ENCODE measurements around the gene USP49. TPM values are rescaled to one million over a fixed set of nuclear protein-coding genes. Genes with fewer than 3 reads are reported as not detected.
A peak's percentile ranks its signal among the peaks of the same experiment; 100 is the strongest.

The USP49 gene
- total and polyA plus RNA-seq, 2 of the 13 experiments (the other 11 are each of a cell fraction or from before 2014, with no cell fraction given): 2.9 to 4.3 TPM

GRCh38 chr6:41846666-41847237 lies 48.4 kb downstream of the USP49 start (continued):
- TF ChIP-seq, protein P1, sequence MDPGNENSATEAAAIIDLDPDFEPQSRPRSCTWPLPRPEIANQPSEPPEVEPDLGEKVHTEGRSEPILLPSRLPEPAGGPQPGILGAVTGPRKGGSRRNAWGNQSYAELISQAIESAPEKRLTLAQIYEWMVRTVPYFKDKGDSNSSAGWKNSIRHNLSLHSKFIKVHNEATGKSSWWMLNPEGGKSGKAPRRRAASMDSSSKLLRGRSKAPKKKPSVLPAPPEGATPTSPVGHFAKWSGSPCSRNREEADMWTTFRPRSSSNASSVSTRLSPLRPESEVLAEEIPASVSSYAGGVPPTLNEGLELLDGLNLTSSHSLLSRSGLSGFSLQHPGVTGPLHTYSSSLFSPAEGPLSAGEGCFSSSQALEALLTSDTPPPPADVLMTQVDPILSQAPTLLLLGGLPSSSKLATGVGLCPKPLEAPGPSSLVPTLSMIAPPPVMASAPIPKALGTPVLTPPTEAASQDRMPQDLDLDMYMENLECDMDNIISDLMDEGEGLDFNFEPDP (CRISPR knock-in tag; conservative IDR thresholded peaks at IDR 0.05): no peak
- TF ChIP-seq PRDM4 (CRISPR knock-in tag; IDR thresholded peaks at IDR 0.05; ENCODE audit: borderline replicate concordance) (no peak), NFKBIZ (CRISPR knock-in tag; IDR thresholded peaks at IDR 0.05) (0 out of 2 replicates have a peak, but pooled peaks have one; percentile 36), ZNF770 (CRISPR knock-in tag; IDR thresholded peaks at IDR 0.05) (no peak), EHMT2 (IDR thresholded peaks at IDR 0.05; ENCODE audit: borderline replicate concordance, low read depth, low read length) (no peak), NCOR1 (IDR thresholded peaks at IDR 0.05; ENCODE audit: borderline replicate concordance, low read length) (no peak), SP140L (CRISPR knock-in tag; IDR thresholded peaks at IDR 0.05; ENCODE audit: borderline replicate concordance) (0 out of 2 replicates have a peak, but pooled peaks have one; percentile 44), IRF2 (CRISPR knock-in tag; IDR thresholded peaks at IDR 0.05) (peak; percentile 65; the same call in 1 of the 2 replicates), ZNF292 (CRISPR knock-in tag; IDR thresholded peaks at IDR 0.05; ENCODE audit: borderline replicate concordance, low read depth) (no peak; the same call in 1 of the 2 replicates), REPIN1 (CRISPR knock-in tag; IDR thresholded peaks at IDR 0.05; ENCODE audit: borderline replicate concordance, low read depth) (0 out of 2 replicates have a peak, but pooled peaks have one; percentile 67), ZBTB8A (CRISPR knock-in tag; IDR thresholded peaks at IDR 0.05; ENCODE audit: borderline replicate concordance, low read depth) (no peak), RFXANK (CRISPR knock-in tag; IDR thresholded peaks at IDR 0.05) (no peak)
- TF ChIP-seq, protein P2, sequence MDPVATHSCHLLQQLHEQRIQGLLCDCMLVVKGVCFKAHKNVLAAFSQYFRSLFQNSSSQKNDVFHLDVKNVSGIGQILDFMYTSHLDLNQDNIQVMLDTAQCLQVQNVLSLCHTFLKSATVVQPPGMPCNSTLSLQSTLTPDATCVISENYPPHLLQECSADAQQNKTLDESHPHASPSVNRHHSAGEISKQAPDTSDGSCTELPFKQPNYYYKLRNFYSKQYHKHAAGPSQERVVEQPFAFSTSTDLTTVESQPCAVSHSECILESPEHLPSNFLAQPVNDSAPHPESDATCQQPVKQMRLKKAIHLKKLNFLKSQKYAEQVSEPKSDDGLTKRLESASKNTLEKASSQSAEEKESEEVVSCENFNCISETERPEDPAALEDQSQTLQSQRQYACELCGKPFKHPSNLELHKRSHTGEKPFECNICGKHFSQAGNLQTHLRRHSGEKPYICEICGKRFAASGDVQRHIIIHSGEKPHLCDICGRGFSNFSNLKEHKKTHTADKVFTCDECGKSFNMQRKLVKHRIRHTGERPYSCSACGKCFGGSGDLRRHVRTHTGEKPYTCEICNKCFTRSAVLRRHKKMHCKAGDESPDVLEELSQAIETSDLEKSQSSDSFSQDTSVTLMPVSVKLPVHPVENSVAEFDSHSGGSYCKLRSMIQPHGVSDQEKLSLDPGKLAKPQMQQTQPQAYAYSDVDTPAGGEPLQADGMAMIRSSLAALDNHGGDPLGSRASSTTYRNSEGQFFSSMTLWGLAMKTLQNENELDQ (CRISPR knock-in tag; IDR thresholded peaks at IDR 0.05; ENCODE audit: borderline replicate concordance): no peak
- TF ChIP-seq, protein P3, sequence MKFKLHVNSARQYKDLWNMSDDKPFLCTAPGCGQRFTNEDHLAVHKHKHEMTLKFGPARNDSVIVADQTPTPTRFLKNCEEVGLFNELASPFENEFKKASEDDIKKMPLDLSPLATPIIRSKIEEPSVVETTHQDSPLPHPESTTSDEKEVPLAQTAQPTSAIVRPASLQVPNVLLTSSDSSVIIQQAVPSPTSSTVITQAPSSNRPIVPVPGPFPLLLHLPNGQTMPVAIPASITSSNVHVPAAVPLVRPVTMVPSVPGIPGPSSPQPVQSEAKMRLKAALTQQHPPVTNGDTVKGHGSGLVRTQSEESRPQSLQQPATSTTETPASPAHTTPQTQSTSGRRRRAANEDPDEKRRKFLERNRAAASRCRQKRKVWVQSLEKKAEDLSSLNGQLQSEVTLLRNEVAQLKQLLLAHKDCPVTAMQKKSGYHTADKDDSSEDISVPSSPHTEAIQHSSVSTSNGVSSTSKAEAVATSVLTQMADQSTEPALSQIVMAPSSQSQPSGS (CRISPR knock-in tag; IDR thresholded peaks at IDR 0.05): no peak
- TF ChIP-seq, protein P4, sequence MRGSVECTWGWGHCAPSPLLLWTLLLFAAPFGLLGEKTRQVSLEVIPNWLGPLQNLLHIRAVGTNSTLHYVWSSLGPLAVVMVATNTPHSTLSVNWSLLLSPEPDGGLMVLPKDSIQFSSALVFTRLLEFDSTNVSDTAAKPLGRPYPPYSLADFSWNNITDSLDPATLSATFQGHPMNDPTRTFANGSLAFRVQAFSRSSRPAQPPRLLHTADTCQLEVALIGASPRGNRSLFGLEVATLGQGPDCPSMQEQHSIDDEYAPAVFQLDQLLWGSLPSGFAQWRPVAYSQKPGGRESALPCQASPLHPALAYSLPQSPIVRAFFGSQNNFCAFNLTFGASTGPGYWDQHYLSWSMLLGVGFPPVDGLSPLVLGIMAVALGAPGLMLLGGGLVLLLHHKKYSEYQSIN (CRISPR knock-in tag; IDR thresholded peaks at IDR 0.05; ENCODE audit: borderline replicate concordance): no peak
